ENCODE measurements around the gene SPATA21. TPM values are rescaled to one million over a fixed set of nuclear protein-coding genes. Genes with fewer than 3 reads are reported as not detected.

SPATA21 gene
- total and polyA plus RNA-seq, 2 donors (not counting 3 experiments of a cell fraction or from before 2014, with no cell fraction given) = not detected

DNA sequence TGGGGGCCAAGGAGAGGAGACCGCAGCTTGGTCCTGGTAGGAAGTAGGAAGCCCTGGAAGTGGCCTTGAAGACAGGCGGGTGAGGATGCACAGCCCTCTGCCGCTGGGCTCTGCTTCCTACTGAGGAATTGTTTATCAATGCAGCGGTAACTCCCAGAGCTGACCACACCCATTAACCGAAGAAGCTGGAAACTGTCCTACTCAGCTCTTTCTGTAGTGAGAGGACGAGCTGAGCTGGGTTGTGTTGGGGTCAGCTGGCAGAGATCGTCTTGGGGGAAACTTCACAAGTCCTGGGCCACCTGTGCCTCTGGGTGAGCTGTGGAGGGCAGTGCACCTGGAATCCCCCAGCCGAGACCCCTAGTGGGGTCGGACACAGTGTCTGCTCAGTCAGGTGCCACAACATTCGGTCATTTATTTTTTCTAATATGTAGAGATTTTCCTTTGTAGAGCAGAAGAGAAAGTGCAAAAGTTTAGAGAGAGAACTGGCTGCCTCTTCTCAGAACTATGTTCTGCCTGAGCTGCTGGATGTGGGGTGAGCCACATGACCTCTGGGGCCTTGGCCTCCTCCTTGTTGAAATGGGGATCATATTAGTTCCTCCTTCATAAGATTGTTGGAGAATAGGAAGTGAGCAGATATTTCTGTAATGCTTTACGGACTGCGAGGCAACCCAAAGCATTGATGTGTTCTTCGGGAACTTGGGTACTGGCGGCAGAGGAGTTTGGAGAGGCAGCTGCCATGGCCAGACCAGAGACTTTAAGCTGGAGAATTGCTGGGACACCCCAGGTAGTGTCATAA lies 6.9 kb upstream of the SPATA21 start:
- no peak overlapping the region for H2AFZ ChIP-seq (ENCODE audit: low read depth, low read length)
- TF ChIP-seq, protein P1, sequence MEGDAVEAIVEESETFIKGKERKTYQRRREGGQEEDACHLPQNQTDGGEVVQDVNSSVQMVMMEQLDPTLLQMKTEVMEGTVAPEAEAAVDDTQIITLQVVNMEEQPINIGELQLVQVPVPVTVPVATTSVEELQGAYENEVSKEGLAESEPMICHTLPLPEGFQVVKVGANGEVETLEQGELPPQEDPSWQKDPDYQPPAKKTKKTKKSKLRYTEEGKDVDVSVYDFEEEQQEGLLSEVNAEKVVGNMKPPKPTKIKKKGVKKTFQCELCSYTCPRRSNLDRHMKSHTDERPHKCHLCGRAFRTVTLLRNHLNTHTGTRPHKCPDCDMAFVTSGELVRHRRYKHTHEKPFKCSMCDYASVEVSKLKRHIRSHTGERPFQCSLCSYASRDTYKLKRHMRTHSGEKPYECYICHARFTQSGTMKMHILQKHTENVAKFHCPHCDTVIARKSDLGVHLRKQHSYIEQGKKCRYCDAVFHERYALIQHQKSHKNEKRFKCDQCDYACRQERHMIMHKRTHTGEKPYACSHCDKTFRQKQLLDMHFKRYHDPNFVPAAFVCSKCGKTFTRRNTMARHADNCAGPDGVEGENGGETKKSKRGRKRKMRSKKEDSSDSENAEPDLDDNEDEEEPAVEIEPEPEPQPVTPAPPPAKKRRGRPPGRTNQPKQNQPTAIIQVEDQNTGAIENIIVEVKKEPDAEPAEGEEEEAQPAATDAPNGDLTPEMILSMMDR (IDR thresholded peaks at IDR 0.05; ENCODE audit: extremely low read depth in 1 of 2, insufficient read depth in 1 of 2, low read depth in 1 of 2, low read length in 2 of 2) = no peak
- TF ChIP-seq POLR2A (IDR thresholded peaks at IDR 0.05; ENCODE audit: low read depth, low read length) (no peak), POLR2AphosphoS5 (IDR thresholded peaks at IDR 0.05; ENCODE audit: insufficient read depth, low read depth, low read length) (no peak), JUN (IDR thresholded peaks at IDR 0.05; ENCODE audit: borderline replicate concordance, insufficient read depth, insufficient read length, low read depth) (no peak), GATA2 (IDR thresholded peaks at IDR 0.05; ENCODE audit: insufficient read depth, insufficient read length, low read depth, low read length) (no peak), MYC (IDR thresholded peaks at IDR 0.05; ENCODE audit: low read depth, low read length) (no peak), EZH2 (IDR thresholded peaks at IDR 0.05; ENCODE audit: borderline replicate concordance, low read depth, low read length, severe bottlenecking) (no peak), FOS (IDR thresholded peaks at IDR 0.05; ENCODE audit: borderline replicate concordance, insufficient read depth, low read length) (no peak)
- TF ChIP-seq, protein P2, sequence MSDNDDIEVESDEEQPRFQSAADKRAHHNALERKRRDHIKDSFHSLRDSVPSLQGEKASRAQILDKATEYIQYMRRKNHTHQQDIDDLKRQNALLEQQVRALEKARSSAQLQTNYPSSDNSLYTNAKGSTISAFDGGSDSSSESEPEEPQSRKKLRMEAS (IDR thresholded peaks at IDR 0.05; ENCODE audit: insufficient read depth, insufficient read length) = no peak
- H3K27ac ChIP-seq (ENCODE audit: insufficient read depth, low read depth, low read length) = no peak overlapping the region
- peaks cover 19 to 43% of the 10 kb centered on the region in 2 experiments for H3K36me3 ChIP-seq (ENCODE audit: control insufficient read depth in 2 of 2, extremely low read depth in 1 of 2, insufficient read depth in 2 of 2, low read length in 2 of 2)
- no TSS peak for BruUV-seq (replicated peaks)
- no peak overlapping the region for H3K4me2 ChIP-seq (ENCODE audit: insufficient read depth, low read length)
- DNase-seq (ENCODE audit: low read depth, low spot score) = no peak
- no peaks in the 10 kb centered on the region for H3K9me1 ChIP-seq (replicated peaks; ENCODE audit: control insufficient read depth, extremely low read depth, insufficient read depth, low read length)
- intact Hi-C loops (cut with micrococcal nuclease) (loop anchor here (10.0 kb wide), 1 partner anchor 239 kb away; no protein-coding TSS in a partner anchor), dilution Hi-C loops (cut with MboI; ENCODE audit: extremely low pct_ligation_motif_present, low sequenced_read_pairs) (no loop called here)
- no peak for FAIRE-seq
- H3K27me3 ChIP-seq (ENCODE audit: control insufficient read depth in 2 of 2, insufficient read depth in 2 of 2, low read length in 2 of 2) = no peaks in the 10 kb centered on the region
- ChIA-PET POLR2A (no interaction called here), CTCF (no interaction called here)
- H4K20me1 ChIP-seq (replicated peaks; ENCODE audit: control insufficient read depth, extremely low read depth, insufficient read depth, low read length) = no peaks in the 10 kb centered on the region
- peaks cover 36% of the 10 kb centered on the region for H3K79me2 ChIP-seq (ENCODE audit: control insufficient read depth, insufficient read depth, low read length)
- H3K9ac ChIP-seq (replicated peaks; ENCODE audit: extremely low read depth, insufficient read depth, low read length) = no peak overlapping the region
- no peaks in the 10 kb centered on the region for H3K9me3 ChIP-seq (replicated peaks; ENCODE audit: control insufficient read depth, insufficient read depth, low read length)
- H3K4me1 ChIP-seq (ENCODE audit: control insufficient read depth, extremely low read depth, insufficient read depth, low read length) = peaks cover 12% of the 10 kb centered on the region
- no peak overlapping the region for H3K4me3 ChIP-seq (replicated peaks in 1 of 3; ENCODE audit: insufficient read depth in 1 of 3, low read depth in 1 of 3, low read length in 3 of 3)
